Measurements from ENCODE around the gene DPP7.

DNA sequence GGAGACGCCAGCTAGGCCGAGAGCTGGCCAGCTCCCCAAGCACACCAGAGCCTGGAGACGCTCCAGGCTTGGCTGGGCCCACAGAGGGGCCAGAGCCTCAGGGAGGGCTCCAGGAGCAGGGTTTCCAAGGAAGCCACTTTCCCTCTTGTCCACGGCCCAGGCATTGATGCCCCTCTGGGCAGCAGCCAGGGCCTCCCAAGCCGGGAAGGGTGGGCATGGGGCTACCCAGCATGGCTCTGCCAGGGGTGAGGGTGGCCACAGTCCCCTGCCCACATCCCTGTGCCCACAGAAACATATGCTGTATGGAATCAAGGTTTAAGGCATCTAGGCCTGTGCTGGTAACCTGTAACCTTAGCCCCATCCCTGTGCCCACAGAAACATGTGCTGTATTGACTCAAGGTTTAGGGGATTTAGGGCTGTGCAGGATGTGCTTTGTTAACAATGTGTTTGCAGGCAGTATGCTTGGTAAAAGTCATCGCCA lies 1.5 kb upstream of the DPP7 start:
- TF ChIP-seq POLR2AphosphoS5 (IDR thresholded peaks at IDR 0.05) (no peak), POLR2A (IDR thresholded peaks at IDR 0.05) (no peak)
- TF ChIP-seq, protein P1, sequence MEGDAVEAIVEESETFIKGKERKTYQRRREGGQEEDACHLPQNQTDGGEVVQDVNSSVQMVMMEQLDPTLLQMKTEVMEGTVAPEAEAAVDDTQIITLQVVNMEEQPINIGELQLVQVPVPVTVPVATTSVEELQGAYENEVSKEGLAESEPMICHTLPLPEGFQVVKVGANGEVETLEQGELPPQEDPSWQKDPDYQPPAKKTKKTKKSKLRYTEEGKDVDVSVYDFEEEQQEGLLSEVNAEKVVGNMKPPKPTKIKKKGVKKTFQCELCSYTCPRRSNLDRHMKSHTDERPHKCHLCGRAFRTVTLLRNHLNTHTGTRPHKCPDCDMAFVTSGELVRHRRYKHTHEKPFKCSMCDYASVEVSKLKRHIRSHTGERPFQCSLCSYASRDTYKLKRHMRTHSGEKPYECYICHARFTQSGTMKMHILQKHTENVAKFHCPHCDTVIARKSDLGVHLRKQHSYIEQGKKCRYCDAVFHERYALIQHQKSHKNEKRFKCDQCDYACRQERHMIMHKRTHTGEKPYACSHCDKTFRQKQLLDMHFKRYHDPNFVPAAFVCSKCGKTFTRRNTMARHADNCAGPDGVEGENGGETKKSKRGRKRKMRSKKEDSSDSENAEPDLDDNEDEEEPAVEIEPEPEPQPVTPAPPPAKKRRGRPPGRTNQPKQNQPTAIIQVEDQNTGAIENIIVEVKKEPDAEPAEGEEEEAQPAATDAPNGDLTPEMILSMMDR (IDR thresholded peaks at IDR 0.05): no peak

Measured in sigmoid colon (tissue), 4 donors.